ENCODE data around the gene GPSM1. TPM values are rescaled to one million over a fixed set of nuclear protein-coding genes. Genes with fewer than 3 reads are reported as not detected.
A peak's percentile ranks its signal among the peaks of the same experiment; 100 is the strongest.

Gene GPSM1
- total and polyA plus RNA-seq, 9 of the 15 experiments (the other 6 are each of a cell fraction or from before 2014, with no cell fraction given) = 0.04 to 14.2 (median 3.1) TPM

DNA sequence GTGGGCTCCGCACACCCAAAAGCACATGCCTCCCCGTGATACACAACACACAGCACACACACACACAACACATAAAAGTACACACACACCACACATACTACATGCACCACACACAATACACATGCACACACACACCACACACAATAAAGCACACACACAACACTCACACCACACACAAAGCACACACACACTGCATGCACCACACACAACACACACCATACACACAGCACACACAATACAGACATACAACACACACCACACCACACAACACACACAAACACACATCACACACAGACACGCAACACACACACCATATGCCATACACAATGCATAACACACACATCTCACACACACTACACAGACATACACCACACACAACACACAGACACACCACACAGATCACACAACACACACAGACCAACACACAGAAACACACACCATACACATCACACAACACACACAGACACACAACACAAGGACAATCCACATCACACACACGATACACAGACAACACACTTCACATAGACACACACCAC is 20.1 kb upstream of the GPSM1 start (continued):
- 0 out of 2 replicates have a peak, but pooled peaks have one; percentile 23 for TF ChIP-seq ZNF12 (CRISPR knock-in tag; IDR thresholded peaks at IDR 0.05)

DNA sequence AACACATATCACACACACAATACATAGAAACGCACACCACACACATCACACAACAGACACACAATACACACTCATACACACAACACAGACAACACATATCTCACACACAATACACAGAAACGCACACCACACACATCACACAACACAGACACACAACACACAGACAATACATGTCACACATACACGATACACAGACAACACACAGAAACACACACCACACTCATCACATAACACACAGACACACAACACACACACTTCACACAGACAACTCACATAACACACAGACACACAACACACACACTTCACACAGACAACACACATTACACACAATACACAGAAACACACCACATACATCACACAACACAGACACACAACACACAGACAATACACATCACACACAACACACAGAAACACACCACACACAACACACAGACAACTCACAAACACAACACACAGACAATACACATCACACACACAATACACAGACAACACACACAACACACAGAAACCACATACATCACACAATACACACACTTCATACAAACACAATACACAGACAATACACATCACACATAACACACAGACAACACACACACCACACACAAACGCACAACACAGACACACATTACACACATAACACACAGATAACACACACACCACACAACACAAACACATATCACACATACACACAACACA is 19.2 kb upstream of the GPSM1 start:
- peaks cover under 1 to 26% of the 10 kb centered on the region in 2 experiments; a peak in 4 of 5 replicates for H3K27me3 ChIP-seq (ENCODE audit: control insufficient read depth in 2 of 2, insufficient read depth in 2 of 2, low read length in 2 of 2)
- H3K4me1 ChIP-seq (replicated peaks in 1 of 2; ENCODE audit: control insufficient read depth in 2 of 2, insufficient read depth in 2 of 2, low read length in 2 of 2) = peaks cover 5 to 64% of the 10 kb centered on the region in 2 experiments; a peak in 3 of 5 replicates
- H3K9ac ChIP-seq (ENCODE audit: insufficient read depth in 1 of 2, low read depth in 2 of 2, low read length in 2 of 2) = no peak overlapping the region
- H4K20me1 ChIP-seq (replicated peaks; ENCODE audit: control insufficient read depth, insufficient read depth, low read length) = no peaks in the 10 kb centered on the region; the same call in 1 of the 2 replicates
- no peak overlapping the region for H3K4me2 ChIP-seq (ENCODE audit: insufficient read depth, low read length)
- H3K4me3 ChIP-seq = no peak overlapping the region
- POLR2A ChIA-PET = no interaction called here
- no peak for ATAC-seq
- in situ Hi-C loops (cut with MboI) = no loop called here
- H2AFZ ChIP-seq (ENCODE audit: low read depth, low read length) = no peak overlapping the region
- H3K9me3 ChIP-seq (replicated peaks; ENCODE audit: control insufficient read depth, insufficient read depth, low read depth, low read length) = peaks cover 12% of the 10 kb centered on the region; the same call in 1 of the 2 replicates
- no TSS peak for BruUV-seq (replicated peaks)
- no peak for DNase-seq (ENCODE audit: extremely low read depth in 1 of 4, low spot score in 3 of 4)
- FAIRE-seq = no peak
- CTCF ChIA-PET (ENCODE audit: low intra/inter-chr PET ratio) = no interaction called here
- H3K27ac ChIP-seq (ENCODE audit: extremely low read depth, low read depth, low read length) = no peak overlapping the region
- no peaks in the 10 kb centered on the region for H3K79me2 ChIP-seq (ENCODE audit: control insufficient read depth, insufficient read depth, low read length)
- no peaks in the 10 kb centered on the region for H3K9me1 ChIP-seq (ENCODE audit: control insufficient read depth, insufficient read depth, low read length)
- 8% methylated on average over 4 of the region's 4 CpGs for WGBS (ENCODE audit: insufficient coverage, low coverage, missing lambda C conversion rate)
- no peaks in the 10 kb centered on the region; the same call in 2 of the 3 replicates for H3K36me3 ChIP-seq (ENCODE audit: control insufficient read depth, insufficient read depth, low read length)
- intact Hi-C loops (cut with micrococcal nuclease) = no loop called here
- TF ChIP-seq ZC3H4 (CRISPR knock-in tag; IDR thresholded peaks at IDR 0.05; ENCODE audit: borderline replicate concordance) = peak; percentile 29; the same call in 1 of the 2 replicates
- TF ChIP-seq, protein P1, sequence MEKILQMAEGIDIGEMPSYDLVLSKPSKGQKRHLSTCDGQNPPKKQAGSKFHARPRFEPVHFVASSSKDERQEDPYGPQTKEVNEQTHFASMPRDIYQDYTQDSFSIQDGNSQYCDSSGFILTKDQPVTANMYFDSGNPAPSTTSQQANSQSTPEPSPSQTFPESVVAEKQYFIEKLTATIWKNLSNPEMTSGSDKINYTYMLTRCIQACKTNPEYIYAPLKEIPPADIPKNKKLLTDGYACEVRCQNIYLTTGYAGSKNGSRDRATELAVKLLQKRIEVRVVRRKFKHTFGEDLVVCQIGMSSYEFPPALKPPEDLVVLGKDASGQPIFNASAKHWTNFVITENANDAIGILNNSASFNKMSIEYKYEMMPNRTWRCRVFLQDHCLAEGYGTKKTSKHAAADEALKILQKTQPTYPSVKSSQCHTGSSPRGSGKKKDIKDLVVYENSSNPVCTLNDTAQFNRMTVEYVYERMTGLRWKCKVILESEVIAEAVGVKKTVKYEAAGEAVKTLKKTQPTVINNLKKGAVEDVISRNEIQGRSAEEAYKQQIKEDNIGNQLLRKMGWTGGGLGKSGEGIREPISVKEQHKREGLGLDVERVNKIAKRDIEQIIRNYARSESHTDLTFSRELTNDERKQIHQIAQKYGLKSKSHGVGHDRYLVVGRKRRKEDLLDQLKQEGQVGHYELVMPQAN (IDR thresholded peaks at IDR 0.05; ENCODE audit: borderline replicate concordance) = peak; percentile 64
- TF ChIP-seq, protein P2, sequence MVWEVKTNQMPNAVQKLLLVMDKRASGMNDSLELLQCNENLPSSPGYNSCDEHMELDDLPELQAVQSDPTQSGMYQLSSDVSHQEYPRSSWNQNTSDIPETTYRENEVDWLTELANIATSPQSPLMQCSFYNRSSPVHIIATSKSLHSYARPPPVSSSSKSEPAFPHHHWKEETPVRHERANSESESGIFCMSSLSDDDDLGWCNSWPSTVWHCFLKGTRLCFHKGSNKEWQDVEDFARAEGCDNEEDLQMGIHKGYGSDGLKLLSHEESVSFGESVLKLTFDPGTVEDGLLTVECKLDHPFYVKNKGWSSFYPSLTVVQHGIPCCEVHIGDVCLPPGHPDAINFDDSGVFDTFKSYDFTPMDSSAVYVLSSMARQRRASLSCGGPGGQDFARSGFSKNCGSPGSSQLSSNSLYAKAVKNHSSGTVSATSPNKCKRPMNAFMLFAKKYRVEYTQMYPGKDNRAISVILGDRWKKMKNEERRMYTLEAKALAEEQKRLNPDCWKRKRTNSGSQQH (CRISPR knock-in tag; IDR thresholded peaks at IDR 0.05) = peak; percentile 40; the same call in 1 of the 2 replicates
- TF ChIP-seq ELF4 (CRISPR knock-in tag; IDR thresholded peaks at IDR 0.05) = peak; percentile 71
- TF ChIP-seq, protein P3, sequence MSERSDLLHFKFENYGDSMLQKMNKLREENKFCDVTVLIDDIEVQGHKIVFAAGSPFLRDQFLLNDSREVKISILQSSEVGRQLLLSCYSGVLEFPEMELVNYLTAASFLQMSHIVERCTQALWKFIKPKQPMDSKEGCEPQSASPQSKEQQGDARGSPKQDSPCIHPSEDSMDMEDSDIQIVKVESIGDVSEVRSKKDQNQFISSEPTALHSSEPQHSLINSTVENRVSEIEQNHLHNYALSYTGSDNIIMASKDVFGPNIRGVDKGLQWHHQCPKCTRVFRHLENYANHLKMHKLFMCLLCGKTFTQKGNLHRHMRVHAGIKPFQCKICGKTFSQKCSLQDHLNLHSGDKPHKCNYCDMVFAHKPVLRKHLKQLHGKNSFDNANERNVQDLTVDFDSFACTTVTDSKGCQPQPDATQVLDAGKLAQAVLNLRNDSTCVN (CRISPR knock-in tag; IDR thresholded peaks at IDR 0.05) = peak; percentile 80; the same call in 1 of the 2 replicates
- TF ChIP-seq, protein P4, sequence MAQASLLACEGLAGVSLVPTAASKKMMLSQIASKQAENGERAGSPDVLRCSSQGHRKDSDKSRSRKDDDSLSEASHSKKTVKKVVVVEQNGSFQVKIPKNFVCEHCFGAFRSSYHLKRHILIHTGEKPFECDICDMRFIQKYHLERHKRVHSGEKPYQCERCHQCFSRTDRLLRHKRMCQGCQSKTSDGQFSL (CRISPR knock-in tag; IDR thresholded peaks at IDR 0.05) = 0 out of 2 replicates have a peak, but pooled peaks have one; percentile 54
- TF ChIP-seq, protein P4 (tag; IDR thresholded peaks at IDR 0.05) = no peak
- no peak for TF ChIP-seq NCOA1 (IDR thresholded peaks at IDR 0.05; ENCODE audit: low read depth)
- no peak for TF ChIP-seq XRCC5 (IDR thresholded peaks at IDR 0.05; ENCODE audit: low read depth, low read length)
- peak; percentile 51; the same call in 1 of the 2 replicates for TF ChIP-seq DPF2 (IDR thresholded peaks at IDR 0.05)
- 0 out of 2 replicates have a peak, but pooled peaks have one; percentile 31 for TF ChIP-seq HDGF (IDR thresholded peaks at IDR 0.05)

All from K562 (cell line).